Esophagus muscularis mucosa (tissue), 4 donors: ENCODE measurements around the gene CCDC148. TPM values are rescaled to one million over a fixed set of nuclear protein-coding genes. Genes with fewer than 3 reads are reported as not detected.

Experiments used
- DNase-seq: peaks from one replicate; pipeline ENCODE4 v3.0.0-alpha.2; 2017; ENCODE audit errors: extremely low spot score
- H3K27ac ChIP-seq, 4 donors: fragments of 200-600 bp; sonication (generic); replicated peaks in 1 of 4; 1 replicate in 3 of 4; 2 replicates in 1 of 4; pipeline ENCODE4 v1.5.1; 2016 to 2019; ENCODE audit warnings: mild to moderate bottlenecking in 1 of 4
- H3K27me3 ChIP-seq, 4 donors: fragments of 200-600 bp; sonication (generic); one replicate each; pipeline versions ENCODE4 v1.5.1 to v1.6.0; 2016 to 2019
- H3K36me3 ChIP-seq, 4 donors: fragments of 200-600 bp; sonication (generic); one replicate each; pipeline ENCODE4 v1.5.1; 2016 to 2019
- H3K4me1 ChIP-seq, 4 donors: fragments of 200-600 bp; sonication (generic); one replicate each; pipeline ENCODE4 v1.5.1; 2016 to 2019
- H3K4me3 ChIP-seq, 4 donors: fragments of 200-600 bp; sonication (generic); 1 replicate in 2 of 4; 2 replicates in 2 of 4; pipeline ENCODE4 v1.5.1; 2016 to 2019; ENCODE audit warnings: mild to moderate bottlenecking in 4 of 4, moderate library complexity in 1 of 4
- H3K9me3 ChIP-seq, 4 donors: fragments of 200-600 bp; sonication (generic); 1 replicate in 3 of 4; 2 replicates in 1 of 4; pipeline ENCODE4 v1.5.1; 2016 to 2019
- EP300 ChIP-seq: sonication (generic); formaldehyde crosslinking; IDR thresholded peaks from one replicate; pipeline ENCODE4 v1.6.1; 2017; ENCODE audit warnings: antibody characterized with exemption
- POLR2A ChIP-seq: fragments of 450-650 bp; IDR thresholded peaks from one replicate; pipeline ENCODE4 v1.6.1; 2017; ENCODE audit warnings: antibody characterized with exemption, moderate library complexity, mild to moderate bottlenecking, low read depth
- POLR2AphosphoS5 ChIP-seq, 2 donors: sonication (generic); formaldehyde crosslinking; IDR thresholded peaks; one replicate each; pipeline ENCODE4 v1.6.1; 2017; ENCODE audit warnings: antibody characterized with exemption in 2 of 2
- WGBS: methylation state at CpG from one replicate; pipeline ENCODE4 v1.1.5; 2018; 5-methylcytosine and 5-hydroxymethylcytosine counted together
- intact Hi-C: fragments of 100-400 bp; cut with DNase I; formaldehyde crosslinking; loops from one replicate; pipeline ENCODE4 v1.15.1; 2023
- total RNA-seq, 4 donors: library from RNA; depleted of rRNA; stranded (reverse); fragments of >200 nt; gene quantifications; one replicate each; pipeline versions ENCODE4 v1.1.0 to v1.2.1, GENCODE V29; 2016
- TF ChIP-seq, protein P1 (sequence below), 3 experiments: fragments of 200-600 bp in 2 of 3; fragments of 450-650 bp in 1 of 3; sonication (generic) in 2 of 3; IDR thresholded peaks; one replicate each; pipeline ENCODE4 v1.5.1; 2017 to 2019; ENCODE audit warnings: antibody characterized with exemption in 3 of 3, mild to moderate bottlenecking in 2 of 3, moderate library complexity in 1 of 3

Gene CCDC148
- total RNA-seq, 4 donors from 2014 or later = 2.1 to 3.7 (median 2.9) TPM

DNA sequence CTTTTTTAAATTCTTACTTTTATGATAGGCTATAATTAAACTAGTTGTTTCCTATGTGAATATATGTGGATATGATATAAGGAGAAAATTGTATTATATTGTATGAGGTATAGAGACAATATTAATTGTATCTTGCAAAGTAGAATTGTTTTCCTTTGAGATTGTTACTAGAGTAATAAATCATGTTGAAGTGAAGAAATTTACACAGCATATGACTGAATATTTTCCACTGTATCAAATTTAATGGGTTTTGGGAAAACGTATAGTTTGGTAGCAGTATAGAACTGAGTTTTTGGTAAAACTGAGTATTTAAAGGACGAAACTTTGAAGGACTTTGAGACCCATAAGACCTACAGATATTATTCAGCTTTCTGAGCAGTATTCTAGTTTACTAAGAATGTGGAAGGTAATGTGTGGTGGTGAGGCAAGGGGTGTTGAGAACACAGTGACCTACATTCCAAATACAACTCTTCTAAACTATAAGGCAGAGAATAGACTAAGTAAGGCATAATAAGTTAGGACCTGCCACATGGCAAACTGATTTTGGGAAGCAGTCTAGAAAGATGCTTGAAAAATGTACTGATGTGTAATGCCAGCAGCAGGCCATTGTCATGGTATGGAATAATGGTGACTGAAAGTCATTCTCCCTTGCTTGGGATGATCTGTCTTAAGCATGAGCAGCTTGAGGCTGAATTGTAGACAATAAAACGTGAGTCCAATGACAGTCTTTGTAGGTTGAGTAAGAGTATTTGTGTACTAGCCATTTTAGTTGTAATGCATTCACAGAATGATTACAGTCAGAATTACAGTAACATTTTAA is 29.8 kb upstream of the CCDC148 start:
- no peak for DNase-seq
- TF ChIP-seq, protein P1, sequence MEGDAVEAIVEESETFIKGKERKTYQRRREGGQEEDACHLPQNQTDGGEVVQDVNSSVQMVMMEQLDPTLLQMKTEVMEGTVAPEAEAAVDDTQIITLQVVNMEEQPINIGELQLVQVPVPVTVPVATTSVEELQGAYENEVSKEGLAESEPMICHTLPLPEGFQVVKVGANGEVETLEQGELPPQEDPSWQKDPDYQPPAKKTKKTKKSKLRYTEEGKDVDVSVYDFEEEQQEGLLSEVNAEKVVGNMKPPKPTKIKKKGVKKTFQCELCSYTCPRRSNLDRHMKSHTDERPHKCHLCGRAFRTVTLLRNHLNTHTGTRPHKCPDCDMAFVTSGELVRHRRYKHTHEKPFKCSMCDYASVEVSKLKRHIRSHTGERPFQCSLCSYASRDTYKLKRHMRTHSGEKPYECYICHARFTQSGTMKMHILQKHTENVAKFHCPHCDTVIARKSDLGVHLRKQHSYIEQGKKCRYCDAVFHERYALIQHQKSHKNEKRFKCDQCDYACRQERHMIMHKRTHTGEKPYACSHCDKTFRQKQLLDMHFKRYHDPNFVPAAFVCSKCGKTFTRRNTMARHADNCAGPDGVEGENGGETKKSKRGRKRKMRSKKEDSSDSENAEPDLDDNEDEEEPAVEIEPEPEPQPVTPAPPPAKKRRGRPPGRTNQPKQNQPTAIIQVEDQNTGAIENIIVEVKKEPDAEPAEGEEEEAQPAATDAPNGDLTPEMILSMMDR (IDR thresholded peaks at IDR 0.05) = no peak
- TF ChIP-seq POLR2AphosphoS5 (IDR thresholded peaks at IDR 0.05) (no peak), POLR2A (no peak), EP300 (no peak)
- WGBS = 69% methylated on average over 3 of the region's 3 CpGs
- Histone ChIP-seq H3K27me3 (no peaks in the 10 kb centered on the region), H3K36me3 (no peaks in the 10 kb centered on the region), H3K9me3 (no peaks in the 10 kb centered on the region), H3K4me1 (peaks cover 51 to 62% (median 60%) of the 10 kb centered on the region in 4 donors), H3K27ac (peak overlapping the region; percentile 21 to 60 (median 43)), H3K4me3 (no peak overlapping the region)
- intact Hi-C loops = no loop called here

- H3K27me3 ChIP-seq = no peaks in the 10 kb centered on the region
- 78% methylated on average over 8 of the region's 8 CpGs for WGBS
- peak overlapping the region in 1 of 4 donors; percentile 20 for H3K27ac ChIP-seq
- H3K9me3 ChIP-seq = no peaks in the 10 kb centered on the region
- peaks cover 47 to 50% (median 49%) of the 10 kb centered on the region in 4 donors for H3K4me1 ChIP-seq
- DNase-seq = no peak
- H3K4me3 ChIP-seq = no peak overlapping the region
- no peak for TF ChIP-seq POLR2A
- TF ChIP-seq, protein P1 (IDR thresholded peaks at IDR 0.05) = no peak
- no peak for TF ChIP-seq POLR2AphosphoS5 (IDR thresholded peaks at IDR 0.05)
- TF ChIP-seq EP300 = no peak
- intact Hi-C loops = no loop called here
- no peaks in the 10 kb centered on the region for H3K36me3 ChIP-seq
These were observed 28.5 kb upstream of the CCDC148 start for GRCh38 chr2:158484892-158485556.

DNA sequence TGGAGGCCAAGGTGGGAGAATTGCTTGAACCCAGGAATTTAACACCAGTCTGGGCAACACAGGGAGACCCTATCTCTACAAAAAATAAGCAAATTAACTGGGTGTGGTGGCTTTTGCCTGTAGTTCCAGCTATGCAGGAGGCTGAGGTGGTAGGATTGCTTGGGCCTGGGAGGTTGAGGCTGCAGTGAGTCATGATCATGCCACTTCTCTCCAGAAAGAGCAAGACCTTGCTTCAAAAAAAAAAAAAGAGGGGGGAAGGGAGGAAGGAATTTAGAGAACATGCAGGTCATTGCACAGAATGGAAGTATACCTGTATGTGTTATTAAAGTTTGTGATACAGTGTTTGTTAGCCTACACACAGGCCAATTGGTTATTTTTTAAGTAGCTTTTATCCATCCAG is 26.0 kb upstream of the CCDC148 start:
- no peak overlapping the region for H3K27ac ChIP-seq
- H3K36me3 ChIP-seq = no peaks in the 10 kb centered on the region
- H3K4me1 ChIP-seq = peaks cover 27 to 50% (median 47%) of the 10 kb centered on the region in 4 donors
- H3K27me3 ChIP-seq = no peaks in the 10 kb centered on the region
- no peak for DNase-seq
- intact Hi-C loops = no loop called here
- no peak overlapping the region for H3K4me3 ChIP-seq
- TF ChIP-seq POLR2A (no peak), EP300 (no peak), POLR2AphosphoS5 (IDR thresholded peaks at IDR 0.05) (no peak)
- TF ChIP-seq, protein P1 (IDR thresholded peaks at IDR 0.05) = no peak
- no peaks in the 10 kb centered on the region for H3K9me3 ChIP-seq

- no peaks in the 10 kb centered on the region for H3K36me3 ChIP-seq
- H3K4me1 ChIP-seq = peaks cover 17 to 50% (median 45%) of the 10 kb centered on the region in 4 donors
- H3K27me3 ChIP-seq = no peaks in the 10 kb centered on the region
- 95% methylated on average over 1 of the region's 1 CpG for WGBS
- H3K27ac ChIP-seq = no peak overlapping the region
- no peak for DNase-seq
- TF ChIP-seq POLR2A (no peak), EP300 (no peak), POLR2AphosphoS5 (IDR thresholded peaks at IDR 0.05) (no peak)
- TF ChIP-seq, protein P1 (IDR thresholded peaks at IDR 0.05) = no peak
- H3K9me3 ChIP-seq = no peaks in the 10 kb centered on the region
- intact Hi-C loops = no loop called here
- H3K4me3 ChIP-seq = no peak overlapping the region
These were observed 24.6 kb upstream of the CCDC148 start for GRCh38 chr2:158481116-158481515.
